Measurements from ENCODE around the gene INAFM1. TPM values are rescaled to one million over a fixed set of nuclear protein-coding genes. Genes with fewer than 3 reads are reported as not detected.
A peak's percentile ranks its signal among the peaks of the same experiment; 100 is the strongest.

Gene INAFM1
- total RNA-seq, 4 donors from 2014 or later: 12.5 to 17.4 (median 16.9) TPM

DNA sequence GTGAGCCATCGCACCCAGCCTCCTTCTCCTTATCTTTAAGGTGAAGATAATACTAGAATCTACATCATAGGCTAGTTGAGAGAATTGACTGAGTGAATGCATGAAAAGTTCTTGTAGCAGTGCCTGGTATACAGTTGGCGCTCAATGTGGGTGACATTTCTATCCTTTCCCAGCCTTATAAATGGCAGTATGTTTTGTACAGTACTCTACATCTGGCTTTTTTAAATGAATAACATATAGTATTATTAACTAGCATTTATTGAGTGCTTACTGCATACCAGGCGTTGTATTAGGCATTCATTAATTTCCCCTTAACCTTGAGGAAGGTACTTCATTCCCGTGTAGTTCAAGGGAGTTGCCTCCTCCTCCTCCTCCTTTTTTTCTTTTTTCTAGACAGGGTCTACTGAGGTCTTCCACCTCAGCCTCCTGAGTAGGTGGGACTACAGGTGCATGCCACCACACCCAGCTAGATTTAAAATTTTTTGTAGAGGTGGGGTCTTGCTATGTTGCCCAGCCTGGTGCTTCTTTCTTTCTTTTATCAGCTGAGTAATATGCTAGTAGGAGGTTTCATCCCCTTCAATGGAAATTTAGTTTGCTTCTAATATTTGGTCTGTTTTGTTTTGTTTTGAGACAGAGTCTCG, 37.8 kb downstream of the INAFM1 start:
- intact Hi-C loops (cut with DNase I): no loop called here
- Histone ChIP-seq H3K9me3 (no peaks in the 10 kb centered on the region), H3K36me3 (no peaks in the 10 kb centered on the region), H3K4me1 (peaks cover 0 to 10% (median 3%) of the 10 kb centered on the region in 4 donors), H3K27ac (replicated peaks in 1 of 4) (no peak overlapping the region), H3K27me3 (peaks cover 0 to 67% (median 0%) of the 10 kb centered on the region in 4 donors), H3K4me3 (no peak overlapping the region)
- 90% methylated on average over 5 of the region's 5 CpGs for WGBS
- TF ChIP-seq POLR2A (IDR thresholded peaks at IDR 0.05; ENCODE audit: low read depth) (no peak), POLR2AphosphoS5 (IDR thresholded peaks at IDR 0.05) (no peak), EP300 (IDR thresholded peaks at IDR 0.05) (no peak)
- TF ChIP-seq, protein P1, sequence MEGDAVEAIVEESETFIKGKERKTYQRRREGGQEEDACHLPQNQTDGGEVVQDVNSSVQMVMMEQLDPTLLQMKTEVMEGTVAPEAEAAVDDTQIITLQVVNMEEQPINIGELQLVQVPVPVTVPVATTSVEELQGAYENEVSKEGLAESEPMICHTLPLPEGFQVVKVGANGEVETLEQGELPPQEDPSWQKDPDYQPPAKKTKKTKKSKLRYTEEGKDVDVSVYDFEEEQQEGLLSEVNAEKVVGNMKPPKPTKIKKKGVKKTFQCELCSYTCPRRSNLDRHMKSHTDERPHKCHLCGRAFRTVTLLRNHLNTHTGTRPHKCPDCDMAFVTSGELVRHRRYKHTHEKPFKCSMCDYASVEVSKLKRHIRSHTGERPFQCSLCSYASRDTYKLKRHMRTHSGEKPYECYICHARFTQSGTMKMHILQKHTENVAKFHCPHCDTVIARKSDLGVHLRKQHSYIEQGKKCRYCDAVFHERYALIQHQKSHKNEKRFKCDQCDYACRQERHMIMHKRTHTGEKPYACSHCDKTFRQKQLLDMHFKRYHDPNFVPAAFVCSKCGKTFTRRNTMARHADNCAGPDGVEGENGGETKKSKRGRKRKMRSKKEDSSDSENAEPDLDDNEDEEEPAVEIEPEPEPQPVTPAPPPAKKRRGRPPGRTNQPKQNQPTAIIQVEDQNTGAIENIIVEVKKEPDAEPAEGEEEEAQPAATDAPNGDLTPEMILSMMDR (IDR thresholded peaks at IDR 0.05): no peak
- no peak for DNase-seq (ENCODE audit: extremely low spot score)

DNA sequence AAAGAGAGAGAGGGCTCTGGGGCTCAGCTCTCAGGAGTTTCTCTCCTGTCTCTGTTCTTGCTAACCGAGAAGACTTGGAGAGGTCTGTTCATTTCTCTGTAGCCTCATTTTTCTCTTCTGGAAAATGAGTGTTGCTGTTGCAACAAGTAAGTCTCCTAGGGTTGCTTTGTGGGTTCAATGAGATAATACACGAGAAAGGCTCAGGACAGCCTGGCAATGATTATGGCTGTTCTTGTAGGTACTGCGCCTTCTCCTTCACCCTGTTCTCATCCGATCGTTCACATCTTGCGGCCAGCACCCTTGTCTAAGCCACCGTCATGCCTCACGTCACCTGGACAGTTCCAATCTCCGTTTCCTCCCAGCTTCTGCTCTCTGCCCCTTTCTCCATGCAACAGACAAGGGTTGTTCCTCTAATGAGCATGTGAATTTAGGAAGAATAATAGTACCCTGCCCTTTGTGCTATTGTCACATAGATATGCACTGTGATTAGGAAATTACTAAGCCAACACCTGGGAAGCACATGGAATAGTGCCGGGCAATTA, 39.1 kb downstream of the INAFM1 start:
- H3K27me3 ChIP-seq: peaks cover 0 to 76% (median 0%) of the 10 kb centered on the region in 4 donors
- no peak for DNase-seq (ENCODE audit: extremely low spot score)
- H3K4me3 ChIP-seq: no peak overlapping the region
- peaks cover 0 to 7% (median 2%) of the 10 kb centered on the region in 4 donors for H3K4me1 ChIP-seq
- H3K27ac ChIP-seq (replicated peaks in 1 of 4): peak overlapping the region in 1 of 4 donors; percentile 20
- no peak for TF ChIP-seq EP300 (IDR thresholded peaks at IDR 0.05)
- TF ChIP-seq POLR2A (IDR thresholded peaks at IDR 0.05; ENCODE audit: low read depth): no peak
- H3K9me3 ChIP-seq: no peaks in the 10 kb centered on the region
- intact Hi-C loops (cut with DNase I): no loop called here
- WGBS: 80% methylated on average over 10 of the region's 10 CpGs
- H3K36me3 ChIP-seq: no peaks in the 10 kb centered on the region

DNA sequence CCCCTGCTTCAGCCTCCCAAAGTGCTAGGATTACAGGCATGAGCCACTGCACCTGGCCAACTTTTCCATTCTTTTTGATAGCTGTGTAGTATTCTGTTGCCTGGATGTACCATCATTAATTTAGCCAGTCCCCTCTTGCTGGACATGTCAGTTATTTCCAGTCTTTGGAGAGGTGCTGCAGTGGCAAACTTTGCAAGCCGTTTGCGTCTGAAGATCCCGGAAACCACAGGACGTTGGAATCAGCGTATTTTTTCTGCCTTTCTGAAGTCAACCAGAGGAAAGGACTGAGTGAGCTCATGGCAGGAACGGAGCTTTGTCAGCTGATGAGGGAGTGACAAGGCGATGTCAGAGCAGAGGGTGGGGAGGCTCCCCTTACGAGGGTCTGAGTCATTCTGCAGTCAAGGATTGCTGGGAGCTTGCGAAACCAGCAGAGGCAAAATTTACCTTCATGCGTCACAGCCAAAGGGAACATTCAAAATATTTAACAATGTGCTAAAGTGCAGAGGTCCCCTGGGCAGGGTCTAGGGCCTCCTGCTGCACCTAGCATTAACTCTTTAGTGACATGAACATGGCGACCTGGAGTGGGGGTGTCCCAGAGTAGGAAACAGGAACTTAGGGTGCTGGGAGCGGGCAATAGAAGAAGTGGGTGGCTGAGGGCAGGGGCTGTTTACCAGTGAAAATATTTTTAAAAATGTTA, 40.6 kb downstream of the INAFM1 start:
- intact Hi-C loops (cut with DNase I): no loop called here
- Histone ChIP-seq H3K4me1 (no peaks in the 10 kb centered on the region), H3K9me3 (no peaks in the 10 kb centered on the region), H3K27me3 (peaks cover 0 to 76% (median 4%) of the 10 kb centered on the region in 4 donors), H3K36me3 (no peaks in the 10 kb centered on the region), H3K4me3 (no peak overlapping the region), H3K27ac (replicated peaks in 1 of 4) (peak overlapping the region in 2 of 4 donors; percentile 27 to 30)
- 40% methylated on average over 12 of the region's 12 CpGs for WGBS
- no peak for DNase-seq (ENCODE audit: extremely low spot score)
- TF ChIP-seq, protein P1 (IDR thresholded peaks at IDR 0.05): no peak
- TF ChIP-seq EP300 (IDR thresholded peaks at IDR 0.05) (peak; percentile 14), POLR2A (IDR thresholded peaks at IDR 0.05; ENCODE audit: low read depth) (no peak), POLR2AphosphoS5 (IDR thresholded peaks at IDR 0.05) (peak; percentile 49 to 55)

DNA sequence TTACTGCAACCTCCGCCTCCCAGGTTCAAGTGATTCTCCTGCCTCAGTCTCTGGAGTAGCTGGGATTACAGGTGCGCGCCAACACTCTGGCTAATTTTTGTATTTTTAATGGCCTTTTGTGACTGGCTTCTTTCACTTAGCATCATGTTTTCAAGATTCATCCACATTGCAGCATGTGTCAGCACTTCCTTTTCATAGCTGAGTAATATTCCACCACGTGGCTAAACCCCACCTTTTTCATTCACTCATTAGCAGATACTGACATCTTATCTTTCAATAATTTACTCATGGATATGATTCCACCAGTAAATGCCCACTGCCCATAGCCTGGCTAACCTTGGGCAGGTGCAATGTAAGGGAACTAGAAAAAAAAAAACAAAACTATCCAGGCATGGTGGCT, 41.8 kb downstream of the INAFM1 start:
- TF ChIP-seq EP300 (IDR thresholded peaks at IDR 0.05) (no peak), POLR2A (IDR thresholded peaks at IDR 0.05; ENCODE audit: low read depth) (no peak), POLR2AphosphoS5 (IDR thresholded peaks at IDR 0.05) (no peak)
- TF ChIP-seq, protein P1 (IDR thresholded peaks at IDR 0.05): no peak
- Histone ChIP-seq H3K4me1 (no peaks in the 10 kb centered on the region), H3K27ac (replicated peaks in 1 of 4) (no peak overlapping the region), H3K36me3 (no peaks in the 10 kb centered on the region), H3K9me3 (no peaks in the 10 kb centered on the region), H3K4me3 (no peak overlapping the region), H3K27me3 (peaks cover 0 to 75% (median 6%) of the 10 kb centered on the region in 4 donors)
- intact Hi-C loops (cut with DNase I): no loop called here
- WGBS: 88% methylated on average over 4 of the region's 4 CpGs
- DNase-seq (ENCODE audit: extremely low spot score): no peak
